HCT116 (cell line): ENCODE results near the gene SYT9. TPM values are rescaled to one million over a fixed set of nuclear protein-coding genes. Genes with fewer than 3 reads are reported as not detected.

Experiments
- ATAC-seq: fragments of 200-7000 bp; cut with Tn5 transposase; 2 replicates; pipeline ENCODE4 v1.9.1; 2020; ENCODE audit warnings: mild to moderate bottlenecking, moderate library complexity
- BruUV-seq: library from RNA; stranded (reverse); fragments of 400-500 nt; replicated peaks from 2 replicates; lab custom pipeline; 2021; lab: Mats Ljungman, UMichigan
- CTCF ChIA-PET: fragments of 300-600 bp; sonication (Branson Sonifier 250); formaldehyde crosslinking; loops from one replicate; lab custom pipeline; 2021; ENCODE audit warnings: antibody characterized with exemption; lab: Charles Lee
- POLR2A ChIA-PET: fragments of 300-600, 350-600 bp; sonication (Branson Sonifier 250); formaldehyde crosslinking; loops from one replicate; lab custom pipeline; 2021; ENCODE audit warnings: antibody characterized with exemption; lab: Charles Lee
- RAD21 ChIA-PET, 2 experiments: fragments of 300-600 bp; sonication (Branson Sonifier 250); formaldehyde crosslinking; loops; one replicate each; lab custom pipeline; 2023; ENCODE audit warnings: low total read pairs in 2 of 2; ENCODE audit not compliant: uncharacterized antibody in 2 of 2, unreplicated experiment in 2 of 2, low non-redundant PET in 1 of 2; lab: Charles Lee
- DNase-seq: peaks from one replicate; pipeline ENCODE4 v3.0.0-alpha.2; 2010; ENCODE audit warnings: low read depth, low spot score
- H2AFZ ChIP-seq: fragments of 200-600 bp; shearing (Covaris generic), sonication (generic); 2 replicates; pipeline ENCODE4 v1.6.1; 2017; ENCODE audit warnings: low read depth, mixed run types, mixed read lengths, antibody characterized with exemption, low read length; ENCODE audit not compliant: poor library complexity, severe bottlenecking
- H3K27ac ChIP-seq: 2 replicates; pipeline ENCODE4 v1.5.1; 2012; ENCODE audit warnings: low read depth, low read length
- H3K27me3 ChIP-seq: fragments of 200-600 bp; sonication (generic); 2 replicates; pipeline ENCODE4 v1.6.1; 2016; ENCODE audit warnings: mixed run types, low read length, mixed read lengths; ENCODE audit not compliant: insufficient read depth
- H3K36me3 ChIP-seq, 2 experiments: fragments of 200-500 bp in 1 of 2; fragments of 200-600 bp in 1 of 2; sonication (Bioruptor generic) in 1 of 2; sonication (generic) in 1 of 2; 2 replicates each; pipeline versions ENCODE4 v1.5.1 to v1.6.1; 2014 to 2016; ENCODE audit warnings: low read length in 2 of 2, inconsistent platforms in 1 of 2, mixed read lengths in 1 of 2, mixed run types in 1 of 2; ENCODE audit not compliant: insufficient read depth in 2 of 2, control insufficient read depth in 1 of 2
- H3K4me1 ChIP-seq, 2 experiments: fragments of 200-600 bp in 1 of 2; sonication (generic) in 1 of 2; 2 replicates each; pipeline versions ENCODE4 v1.5.1 to v1.6.1; 2012 to 2017; ENCODE audit warnings: low read length in 2 of 2, inconsistent platforms in 1 of 2, mild to moderate bottlenecking in 1 of 2, mixed read lengths in 1 of 2, mixed run types in 1 of 2, moderate library complexity in 1 of 2; ENCODE audit not compliant: insufficient read depth in 2 of 2, control insufficient read depth in 1 of 2
- H3K4me2 ChIP-seq: fragments of 200-600 bp; sonication (generic); 2 replicates; pipeline ENCODE4 v1.6.1; 2017; ENCODE audit warnings: mixed run types, low read length, mixed read lengths
- H3K4me3 ChIP-seq, 2 experiments: fragments of 200-600 bp in 1 of 2; sonication (generic) in 1 of 2; replicated peaks in 1 of 2; 2 replicates each; pipeline ENCODE4 v1.5.1; 2011 to 2016; ENCODE audit warnings: low read length in 2 of 2, control low read depth in 1 of 2, low read depth in 1 of 2, mild to moderate bottlenecking in 1 of 2, mixed read lengths in 1 of 2, mixed run types in 1 of 2
- H3K79me2 ChIP-seq: fragments of 200-600 bp; sonication (generic); 2 replicates; pipeline ENCODE4 v1.6.1; 2017; ENCODE audit warnings: mild to moderate bottlenecking, mixed run types, low read length, moderate library complexity, mixed read lengths; ENCODE audit not compliant: insufficient read depth
- H3K9ac ChIP-seq: fragments of 200-600 bp; sonication (generic); 2 replicates; pipeline ENCODE4 v1.6.1; 2016; ENCODE audit warnings: low read length, mixed read lengths
- H3K9me2 ChIP-seq: fragments of 200-600 bp; sonication (generic), shearing (Covaris generic); 2 replicates; pipeline ENCODE4 v1.6.1; 2017; ENCODE audit warnings: mixed run types, mild to moderate bottlenecking, moderate library complexity; ENCODE audit not compliant: insufficient read depth
- H3K9me3 ChIP-seq, 2 experiments: fragments of 200-500 bp in 1 of 2; fragments of 200-600 bp in 1 of 2; sonication (Bioruptor generic) in 1 of 2; sonication (generic) in 1 of 2; 2 replicates each; pipeline ENCODE4 v1.6.1; 2014 to 2017; ENCODE audit warnings: low read length in 2 of 2, mixed read lengths in 2 of 2, inconsistent platforms in 1 of 2, low read depth in 1 of 2, mild to moderate bottlenecking in 1 of 2, mixed run types in 1 of 2, moderate library complexity in 1 of 2; ENCODE audit not compliant: control insufficient read depth in 1 of 2, insufficient read depth in 1 of 2
- H4K20me1 ChIP-seq: fragments of 200-600 bp; sonication (generic), shearing (Covaris generic); 2 replicates; pipeline ENCODE4 v1.6.1; 2017; ENCODE audit warnings: mixed run types, mild to moderate bottlenecking, moderate library complexity; ENCODE audit not compliant: insufficient read depth
- EZH2 ChIP-seq: fragments of 200-600 bp; sonication (generic); IDR thresholded peaks from 2 replicates; pipeline ENCODE4 v1.6.1; 2017; ENCODE audit warnings: antibody characterized with exemption, mixed run types
- EZH2phosphoT487 ChIP-seq: fragments of 200-600 bp; IDR thresholded peaks from 2 replicates; pipeline ENCODE4 v1.6.1; 2018; ENCODE audit warnings: antibody characterized with exemption, borderline replicate concordance
- JUND ChIP-seq: IDR thresholded peaks from 2 replicates; pipeline ENCODE4 v1.6.1; 2012
- POLR2AphosphoS5 ChIP-seq: IDR thresholded peaks from 2 replicates; pipeline ENCODE4 v1.6.1; 2011; ENCODE audit warnings: mild to moderate bottlenecking, low read depth, low read length, moderate library complexity
- SIN3A ChIP-seq: IDR thresholded peaks from 2 replicates; pipeline ENCODE4 v1.6.1; 2012; ENCODE audit warnings: low read depth
- SP1 ChIP-seq: IDR thresholded peaks from 2 replicates; pipeline ENCODE4 v1.6.1; 2012; ENCODE audit warnings: low read depth
- TCF7L2 ChIP-seq: IDR thresholded peaks from 2 replicates; pipeline ENCODE4 v1.7.0; 2011; ENCODE audit warnings: borderline replicate concordance, inconsistent platforms; ENCODE audit not compliant: insufficient read depth, insufficient read length; ENCODE audit errors: extremely low read depth
- ZBTB33 ChIP-seq: IDR thresholded peaks from 2 replicates; pipeline ENCODE4 v1.6.1; 2011; ENCODE audit warnings: mild to moderate bottlenecking, low read length, moderate library complexity; ENCODE audit not compliant: insufficient replicate concordance; ENCODE audit errors: extremely low read depth
- intact Hi-C: fragments of 100-400 bp; cut with micrococcal nuclease; formaldehyde crosslinking; loops from 2 replicates; pipeline ENCODE4 v1.10.0; 2022
- total RNA-seq: library from RNA; stranded (reverse); gene quantifications from one replicate; pipeline ENCODE4 v1.2.1, GENCODE V29; 2021; ENCODE audit not compliant: unreplicated experiment

SYT9 gene
- total RNA-seq, 1 experiment from 2014 or later = not detected

GRCh38 chr11:7486098-7486780 lies 234.5 kb downstream of the SYT9 start:
- RAD21 ChIA-PET = no interaction called here
- H3K9ac ChIP-seq = no peak overlapping the region
- TF ChIP-seq ZBTB33 = no peak
- TF ChIP-seq JUND = no peak
- TF ChIP-seq TCF7L2 = no peak
- TF ChIP-seq EZH2 = no peak
- no peak for TF ChIP-seq SIN3A
- no peak for TF ChIP-seq SP1

GRCh38 chr11:7486781-7487140 lies 235.1 kb downstream of the SYT9 start:
- Histone ChIP-seq H3K27me3 (peaks cover 40% of the 10 kb centered on the region), H3K4me3 (no peak overlapping the region), H2AFZ (no peak overlapping the region), H3K4me1 (no peaks in the 10 kb centered on the region), H3K9ac (no peak overlapping the region), H3K9me2 (no peaks in the 10 kb centered on the region), H3K36me3 (no peaks in the 10 kb centered on the region), H3K79me2 (no peaks in the 10 kb centered on the region), H3K9me3 (no peaks in the 10 kb centered on the region), H4K20me1 (no peaks in the 10 kb centered on the region), H3K4me2 (no peak overlapping the region), H3K27ac (no peak overlapping the region)
- DNase-seq (no peak), ATAC-seq (no peak)
- no TSS peak for BruUV-seq
- POLR2A ChIA-PET = no interaction called here
- RAD21 ChIA-PET = no interaction called here
- TF ChIP-seq EZH2phosphoT487 (no peak), POLR2AphosphoS5 (no peak), JUND (no peak)
- CTCF ChIA-PET = no interaction called here
- intact Hi-C loops = no loop called here

More at GRCh38 chr11:7486098-7486780, 234.5 kb downstream of the SYT9 start:
- intact Hi-C loops = no loop called here
- H3K9me3 ChIP-seq = no peaks in the 10 kb centered on the region
- no peaks in the 10 kb centered on the region for H4K20me1 ChIP-seq
- no peak overlapping the region for H3K4me3 ChIP-seq
- no TSS peak for BruUV-seq
- no peak overlapping the region for H3K27ac ChIP-seq
- no peaks in the 10 kb centered on the region for H3K9me2 ChIP-seq
- no peaks in the 10 kb centered on the region for H3K4me1 ChIP-seq
- DNase-seq (no peak), ATAC-seq (no peak)
- H3K36me3 ChIP-seq = no peaks in the 10 kb centered on the region
- H3K27me3 ChIP-seq = peaks cover 34% of the 10 kb centered on the region
- no peaks in the 10 kb centered on the region for H3K79me2 ChIP-seq
- ChIA-PET POLR2A (no interaction called here), CTCF (no interaction called here)
- H2AFZ ChIP-seq = no peak overlapping the region
- H3K4me2 ChIP-seq = no peak overlapping the region
